Natural killer cell (primary cell): ENCODE data around the gene DPY19L1. TPM values are rescaled to one million over a fixed set of nuclear protein-coding genes. Genes with fewer than 3 reads are reported as not detected.
"Not testable (repeated sequence)": the region's sequence is repeated elsewhere in the genome, so short reads cannot be mapped to it uniquely, and the experiment has no call there.

Experiments used
- ATAC-seq, 3 donors: fragments of 150-1000 bp in 2 of 3; fragments of 200-7000 bp in 1 of 3; cut with Tn5 transposase; 1 replicate in 1 of 3; 2 replicates in 2 of 3; pipeline ENCODE4 v1.10.0; 2021; ENCODE audit warnings: mild to moderate bottlenecking in 2 of 3, moderate library complexity in 2 of 3
- DNase-seq, 2 donors: peaks; one replicate each; pipeline versions ENCODE4 v3.0.0 to v3.0.0-alpha.2; 2013 to 2021; ENCODE audit warnings: mixed read lengths in 1 of 2
- H3K27ac ChIP-seq: one replicate; pipeline ENCODE4 v1.5.1; 2013; ENCODE audit warnings: mild to moderate bottlenecking, low read length
- H3K27me3 ChIP-seq: one replicate; pipeline ENCODE4 v1.6.1; 2013; ENCODE audit warnings: low read length; ENCODE audit not compliant: control insufficient read depth, insufficient read depth
- H3K36me3 ChIP-seq: one replicate; pipeline ENCODE4 v1.6.1; 2013; ENCODE audit warnings: low read length; ENCODE audit not compliant: control insufficient read depth, insufficient read depth
- H3K4me1 ChIP-seq: one replicate; pipeline ENCODE4 v1.6.1; 2013; ENCODE audit warnings: low read length; ENCODE audit not compliant: control insufficient read depth, insufficient read depth
- H3K4me3 ChIP-seq: one replicate; pipeline ENCODE4 v1.5.1; 2013; ENCODE audit warnings: low read length
- H3K9me3 ChIP-seq: one replicate; pipeline ENCODE4 v1.6.1; 2013; ENCODE audit warnings: low read length; ENCODE audit not compliant: control insufficient read depth, insufficient read depth
- H3K27ac Mint-ChIP-seq, 2 donors: one replicate each; pipeline ENCODE4 v1.8.0; 2022; ENCODE audit warnings: mild to moderate bottlenecking in 2 of 2, mixed read lengths in 2 of 2, moderate library complexity in 1 of 2
- H3K27me3 Mint-ChIP-seq, 2 donors: one replicate each; pipeline ENCODE4 v1.8.0; 2022; ENCODE audit warnings: low read depth in 2 of 2, mixed read lengths in 2 of 2
- H3K36me3 Mint-ChIP-seq: one replicate; pipeline ENCODE4 v1.8.0; 2022; ENCODE audit warnings: mixed read lengths
- H3K4me1 Mint-ChIP-seq, 2 donors: one replicate each; pipeline ENCODE4 v1.8.0; 2022; ENCODE audit warnings: mixed read lengths in 2 of 2
- H3K4me3 Mint-ChIP-seq: one replicate; pipeline ENCODE4 v1.8.0; 2022; ENCODE audit warnings: mild to moderate bottlenecking, moderate library complexity, mixed read lengths
- H3K9me3 Mint-ChIP-seq, 2 donors: one replicate each; pipeline ENCODE4 v1.8.0; 2022; ENCODE audit warnings: mixed read lengths in 2 of 2
- CTCF ChIP-seq: fragments of 200-600 bp; IDR thresholded peaks from one replicate; pipeline ENCODE4 v1.8.0; 2022; ENCODE audit warnings: antibody characterized with exemption
- WGBS: methylation state at CpG from one replicate; pipeline ENCODE4 v1.1.7; 2013; ENCODE audit warnings: missing lambda C conversion rate; ENCODE audit not compliant: insufficient coverage; 5-methylcytosine and 5-hydroxymethylcytosine counted together
- intact Hi-C: fragments of 100-400 bp; cut with micrococcal nuclease; formaldehyde crosslinking; loops from one replicate; pipeline ENCODE4 v1.14.2; 2022
- total RNA-seq, 4 donors: library from RNA; stranded (reverse); fragments of 120-200 nt in 1 of 4; gene quantifications; one replicate each; pipeline versions ENCODE4 v1.2.3 to v1.2.4, GENCODE V29; 2013 to 2022

DPY19L1 gene
- total RNA-seq, 3 donors from 2014 or later (not counting 1 experiment from before 2014, with no cell fraction given) = 13.9 to 25.1 (median 21.7) TPM

- H3K4me3 ChIP-seq = no peak overlapping the region
- H3K9me3 Mint-ChIP-seq = peaks cover 0 to 4% of the 10 kb centered on the region in 2 donors
- H3K27me3 ChIP-seq = no peaks in the 10 kb centered on the region
- H3K36me3 ChIP-seq = no peaks in the 10 kb centered on the region
- no peak overlapping the region for H3K4me3 Mint-ChIP-seq
- H3K36me3 Mint-ChIP-seq = no peaks in the 10 kb centered on the region
- TF ChIP-seq CTCF = no peak
- no peak overlapping the region for H3K27ac ChIP-seq
- H3K27me3 Mint-ChIP-seq = peaks cover 7 to 19% of the 10 kb centered on the region in 2 donors
- H3K27ac Mint-ChIP-seq = no peak overlapping the region
- WGBS = 81% methylated on average over 3 of the region's 4 CpGs
- H3K4me1 Mint-ChIP-seq = no peaks in the 10 kb centered on the region
- no peak for ATAC-seq
- no peak for DNase-seq
- intact Hi-C loops = no loop called here
- H3K4me1 ChIP-seq = no peaks in the 10 kb centered on the region
- no peaks in the 10 kb centered on the region for H3K9me3 ChIP-seq
Measured at GRCh38 chr7:34904987-34905386, 132.3 kb downstream of the DPY19L1 start.

GRCh38 chr7:34903921-34904320 lies 133.4 kb downstream of the DPY19L1 start:
- ATAC-seq, DNase-seq, H3K36me3 Mint-ChIP-seq, H3K4me3 Mint-ChIP-seq, intact Hi-C loops, H3K9me3 ChIP-seq, H3K27ac Mint-ChIP-seq, H3K27ac ChIP-seq, H3K9me3 Mint-ChIP-seq, H3K4me1 Mint-ChIP-seq, H3K36me3 ChIP-seq, H3K4me3 ChIP-seq, H3K4me1 ChIP-seq, H3K27me3 ChIP-seq: not testable (repeated sequence)
- peaks cover 3 to 15% of the 10 kb centered on the region in 2 donors for H3K27me3 Mint-ChIP-seq
- WGBS = 77% methylated on average over 2 of the region's 2 CpGs

- no peak for TF ChIP-seq CTCF
- intact Hi-C loops = no loop called here
- Mint-ChIP-seq H3K9me3 (peaks cover 0 to 4% of the 10 kb centered on the region in 2 donors), H3K4me1 (no peaks in the 10 kb centered on the region), H3K27ac (no peak overlapping the region), H3K4me3 (no peak overlapping the region), H3K27me3 (peaks cover 0 to 18% of the 10 kb centered on the region in 2 donors), H3K36me3 (no peaks in the 10 kb centered on the region)
- H3K27ac ChIP-seq = no peak overlapping the region
- no peak for DNase-seq
- no peaks in the 10 kb centered on the region for H3K9me3 ChIP-seq
- WGBS = 87% methylated on average over 6 of the region's 6 CpGs
- H3K36me3 ChIP-seq = no peaks in the 10 kb centered on the region
- no peaks in the 10 kb centered on the region for H3K27me3 ChIP-seq
- H3K4me3 ChIP-seq = no peak overlapping the region
- no peaks in the 10 kb centered on the region for H3K4me1 ChIP-seq
- ATAC-seq = no peak
Measured at GRCh38 chr7:34902182-34902581, 135.1 kb downstream of the DPY19L1 start.

GRCh38 chr7:34900891-34901513 lies 136.3 kb downstream of the DPY19L1 start:
- no peak overlapping the region for H3K4me3 ChIP-seq
- no peak for ATAC-seq
- no peak overlapping the region for H3K27ac ChIP-seq
- no peak overlapping the region for H3K27ac Mint-ChIP-seq
- WGBS = 83% methylated on average over 4 of the region's 4 CpGs
- H3K36me3 Mint-ChIP-seq = no peaks in the 10 kb centered on the region
- no peaks in the 10 kb centered on the region for H3K27me3 ChIP-seq
- no peak for TF ChIP-seq CTCF
- H3K36me3 ChIP-seq = no peaks in the 10 kb centered on the region
- no peak overlapping the region for H3K4me3 Mint-ChIP-seq
- H3K4me1 ChIP-seq = no peaks in the 10 kb centered on the region
- peaks cover 0 to 18% of the 10 kb centered on the region in 2 donors for H3K27me3 Mint-ChIP-seq
- intact Hi-C loops = no loop called here
- H3K9me3 ChIP-seq = no peaks in the 10 kb centered on the region
- no peaks in the 10 kb centered on the region for H3K4me1 Mint-ChIP-seq
- H3K9me3 Mint-ChIP-seq = peaks cover 0 to 4% of the 10 kb centered on the region in 2 donors
- DNase-seq = peak in 1 of 2 donors; percentile 5
